Adrenal gland (tissue), 5 donors: ENCODE data around the gene ZNF33B.

Source experiments
- CTCF ChIP-seq, 6 experiments: fragments of 450-650 bp in 4 of 6; fragments of 200-600 bp in 2 of 6; sonication (generic) in 1 of 6; IDR thresholded peaks; 1 replicate in 5 of 6; 2 replicates in 1 of 6; pipeline versions ENCODE4 v1.5.1 to v1.8.0; 2016 to 2021; ENCODE audit warnings: antibody characterized with exemption in 6 of 6, mild to moderate bottlenecking in 2 of 6, moderate library complexity in 1 of 6
- POLR2A ChIP-seq, 2 donors: fragments of 450-650 bp; IDR thresholded peaks; one replicate each; pipeline ENCODE4 v1.6.1; 2017; ENCODE audit warnings: antibody characterized with exemption in 2 of 2, mild to moderate bottlenecking in 2 of 2, moderate library complexity in 1 of 2
- donor health status: DM: no; HTN: no; CAD: no.

GRCh38 chr10:42638055-42638820, at the start of gene ZNF33B:
- TF ChIP-seq CTCF (IDR thresholded peaks at IDR 0.05) = no peak
- peak; percentile 47 to 82 for TF ChIP-seq POLR2A (IDR thresholded peaks at IDR 0.05)
